GM23338 (cell line): ENCODE results near the gene SLC38A9.

Source experiments
- CREB1 ChIP-seq: fragments of 250-450 bp; sonication (Bioruptor Pico); IDR thresholded peaks from 2 replicates; pipeline ENCODE4 v1.5.0; 2020; ENCODE audit warnings: low read depth, mild to moderate bottlenecking, moderate library complexity
- CTCF ChIP-seq, 2 experiments: fragments of 200-600 bp in 1 of 2; sonication (generic) in 1 of 2; conservative IDR thresholded peaks; 2 replicates each; pipeline versions ENCODE4 v1.5.1 to v1.6.1; 2016 to 2017; ENCODE audit warnings: antibody characterized with exemption in 2 of 2, low read depth in 2 of 2, mild to moderate bottlenecking in 2 of 2, moderate library complexity in 1 of 2
- EZH2 ChIP-seq: fragments of 200-600 bp; sonication (generic); IDR thresholded peaks from one replicate; pipeline ENCODE4 v1.8.0; 2017; ENCODE audit warnings: antibody characterized with exemption, mild to moderate bottlenecking, low read depth; ENCODE audit not compliant: unreplicated experiment
- EZH2phosphoT487 ChIP-seq: fragments of 200-600 bp; sonication (generic); IDR thresholded peaks from one replicate; pipeline ENCODE4 v1.8.1; 2018; ENCODE audit warnings: antibody characterized with exemption; ENCODE audit not compliant: unreplicated experiment
- JUNB ChIP-seq: IDR thresholded peaks from one replicate; pipeline ENCODE4 v1.6.1; 2016; ENCODE audit warnings: antibody characterized with exemption; ENCODE audit not compliant: unreplicated experiment
- POLR2AphosphoS5 ChIP-seq: IDR thresholded peaks from 2 replicates; pipeline ENCODE4 v1.6.1; 2016; ENCODE audit warnings: antibody characterized with exemption, low read depth
- REST ChIP-seq: IDR thresholded peaks from one replicate; pipeline ENCODE4 v1.6.1; 2018; ENCODE audit warnings: antibody characterized with exemption; ENCODE audit not compliant: unreplicated experiment
- STAT1 ChIP-seq: IDR thresholded peaks from one replicate; pipeline ENCODE4 v1.6.1; 2016; ENCODE audit warnings: antibody characterized with exemption; ENCODE audit not compliant: unreplicated experiment
- ZNF114 ChIP-seq: fragments of 250-450 bp; sonication (Bioruptor Pico); IDR thresholded peaks from 2 replicates; pipeline ENCODE4 v1.5.0; 2020; ENCODE audit warnings: mild to moderate bottlenecking, moderate library complexity
- ZNF331 ChIP-seq: fragments of 250-450 bp; sonication (Bioruptor Pico); IDR thresholded peaks from 2 replicates; pipeline ENCODE4 v1.5.0; 2020; ENCODE audit warnings: low read depth, mild to moderate bottlenecking, moderate library complexity
- ZNF462 ChIP-seq: fragments of 250-450 bp; sonication (Bioruptor Pico); IDR thresholded peaks from 2 replicates; pipeline ENCODE4 v1.5.0; 2020; ENCODE audit warnings: mild to moderate bottlenecking, moderate library complexity

- no peak for TF ChIP-seq EZH2
- TF ChIP-seq CTCF (conservative IDR thresholded peaks at IDR 0.05; ENCODE audit: low read depth in 2 of 2) = no peak
- no peak for TF ChIP-seq EZH2phosphoT487
- no peak for TF ChIP-seq POLR2AphosphoS5
- TF ChIP-seq JUNB = no peak
- no peak for TF ChIP-seq ZNF114 (CRISPR knock-in tag)
- TF ChIP-seq CREB1 (CRISPR knock-in tag) = no peak
- TF ChIP-seq STAT1 = no peak
- TF ChIP-seq REST = no peak
- no peak for TF ChIP-seq ZNF331 (CRISPR knock-in tag)
- TF ChIP-seq ZNF462 (CRISPR knock-in tag) = no peak
Observed at GRCh38 chr5:55737793-55738192, 25.7 kb upstream of the SLC38A9 start, which contains the start of gene DDX4.
